Ascending aorta (tissue), 2 donors: ENCODE results near the gene CCL22. TPM values are rescaled to one million over a fixed set of nuclear protein-coding genes. Genes with fewer than 3 reads are reported as not detected.

Experiments used
- DNase-seq, 2 donors: peaks; one replicate each; pipeline ENCODE4 v3.0.0-alpha.2; 2019; ENCODE audit warnings: low spot score in 2 of 2
- H3K27ac ChIP-seq, 2 donors: fragments of 200-600 bp; sonication (generic); one replicate each; pipeline ENCODE4 v1.5.1; 2016 to 2017; ENCODE audit warnings: mild to moderate bottlenecking in 1 of 2
- H3K27me3 ChIP-seq: fragments of 200-600 bp; sonication (generic); one replicate; pipeline ENCODE4 v1.5.1; 2017
- H3K36me3 ChIP-seq, 2 donors: fragments of 200-600 bp; sonication (generic); one replicate each; pipeline ENCODE4 v1.5.1; 2016
- H3K4me1 ChIP-seq, 2 donors: fragments of 200-600 bp; sonication (generic); one replicate each; pipeline ENCODE4 v1.5.1; 2016 to 2017; ENCODE audit warnings: mild to moderate bottlenecking in 1 of 2
- H3K4me3 ChIP-seq, 2 donors: fragments of 200-600 bp; sonication (generic); one replicate each; pipeline ENCODE4 v1.5.1; 2016 to 2017; ENCODE audit warnings: mild to moderate bottlenecking in 1 of 2
- H3K9me3 ChIP-seq, 2 donors: fragments of 200-600 bp; sonication (generic); one replicate each; pipeline ENCODE4 v1.5.1; 2016
- CTCF ChIP-seq, 3 experiments: fragments of 200-600 bp in 2 of 3; fragments of 450-650 bp in 1 of 3; sonication (generic) in 2 of 3; IDR thresholded peaks; one replicate each; pipeline ENCODE4 v1.5.1; 2016 to 2019; ENCODE audit warnings: antibody characterized with exemption in 3 of 3, mild to moderate bottlenecking in 1 of 3, moderate library complexity in 1 of 3
- intact Hi-C: fragments of 100-400 bp; cut with DNase I; formaldehyde crosslinking; loops from one replicate; pipeline ENCODE4 v1.15.1; 2023
- total RNA-seq: library from RNA; depleted of rRNA; stranded (reverse); fragments of >200 nt; gene quantifications from one replicate; pipeline ENCODE4 v1.1.0, GENCODE V29; 2016

CCL22 gene
- total RNA-seq, 1 donor from 2014 or later = not detected

- H3K27me3 ChIP-seq = no peaks in the 10 kb centered on the region
- H3K4me1 ChIP-seq = peaks cover 0 to 21% of the 10 kb centered on the region in 2 donors
- no peak overlapping the region for H3K27ac ChIP-seq
- H3K4me3 ChIP-seq = no peak overlapping the region
- no peaks in the 10 kb centered on the region for H3K9me3 ChIP-seq
- no peak for TF ChIP-seq CTCF (IDR thresholded peaks at IDR 0.05)
- DNase-seq = no peak
- intact Hi-C loops = no loop called here
- H3K36me3 ChIP-seq = peaks cover under 1 to 3% of the 10 kb centered on the region in 2 donors
Measured at GRCh38 chr16:57387598-57388354, 29.2 kb downstream of the CCL22 start.

GRCh38 chr16:57388359-57389086 lies 29.9 kb downstream of the CCL22 start:
- Histone ChIP-seq H3K4me1 (peaks cover 0 to 21% of the 10 kb centered on the region in 2 donors), H3K9me3 (no peaks in the 10 kb centered on the region), H3K27ac (no peak overlapping the region), H3K36me3 (no peaks in the 10 kb centered on the region), H3K27me3 (no peaks in the 10 kb centered on the region), H3K4me3 (no peak overlapping the region)
- no peak for TF ChIP-seq CTCF (IDR thresholded peaks at IDR 0.05)
- no peak for DNase-seq
- intact Hi-C loops = no loop called here

- no peak overlapping the region for H3K4me3 ChIP-seq
- peaks cover 0 to 17% of the 10 kb centered on the region in 2 donors for H3K4me1 ChIP-seq
- no peaks in the 10 kb centered on the region for H3K36me3 ChIP-seq
- H3K27me3 ChIP-seq = no peaks in the 10 kb centered on the region
- intact Hi-C loops = no loop called here
- DNase-seq = no peak
- no peak for TF ChIP-seq CTCF (IDR thresholded peaks at IDR 0.05)
- H3K9me3 ChIP-seq = no peaks in the 10 kb centered on the region
- H3K27ac ChIP-seq = no peak overlapping the region
Measured at GRCh38 chr16:57389087-57389468, 30.5 kb downstream of the CCL22 start.

- Histone ChIP-seq H3K9me3 (no peaks in the 10 kb centered on the region), H3K4me3 (no peak overlapping the region), H3K27me3 (no peaks in the 10 kb centered on the region), H3K4me1 (peaks cover 0 to 11% of the 10 kb centered on the region in 2 donors), H3K27ac (no peak overlapping the region), H3K36me3 (no peaks in the 10 kb centered on the region)
- no peak for DNase-seq
- no peak for TF ChIP-seq CTCF (IDR thresholded peaks at IDR 0.05)
- intact Hi-C loops = no loop called here
Measured at GRCh38 chr16:57390636-57391295, 32.2 kb downstream of the CCL22 start.

GRCh38 chr16:57391300-57391699 lies 32.7 kb downstream of the CCL22 start:
- no peak for DNase-seq
- no peaks in the 10 kb centered on the region for H3K27me3 ChIP-seq
- no peaks in the 10 kb centered on the region for H3K36me3 ChIP-seq
- no peaks in the 10 kb centered on the region for H3K9me3 ChIP-seq
- H3K4me3 ChIP-seq = no peak overlapping the region
- H3K4me1 ChIP-seq = peaks cover 0 to 6% of the 10 kb centered on the region in 2 donors
- TF ChIP-seq CTCF (IDR thresholded peaks at IDR 0.05) = no peak
- H3K27ac ChIP-seq = no peak overlapping the region
- intact Hi-C loops = no loop called here
